Breast epithelium (tissue), 3 donors: ENCODE data around the gene UIMC1.

Experiments
- POLR2AphosphoS5 ChIP-seq, 3 donors: sonication (generic); formaldehyde crosslinking; IDR thresholded peaks; one replicate each; pipeline ENCODE4 v1.6.1; 2017; ENCODE audit warnings: antibody characterized with exemption in 3 of 3
- TF ChIP-seq, protein P1 (sequence below), 3 donors: fragments of 450-650 bp; IDR thresholded peaks; one replicate each; pipeline ENCODE4 v1.5.1; 2016 to 2017; ENCODE audit warnings: antibody characterized with exemption in 3 of 3, mild to moderate bottlenecking in 3 of 3, moderate library complexity in 3 of 3

- TF ChIP-seq, protein P1, sequence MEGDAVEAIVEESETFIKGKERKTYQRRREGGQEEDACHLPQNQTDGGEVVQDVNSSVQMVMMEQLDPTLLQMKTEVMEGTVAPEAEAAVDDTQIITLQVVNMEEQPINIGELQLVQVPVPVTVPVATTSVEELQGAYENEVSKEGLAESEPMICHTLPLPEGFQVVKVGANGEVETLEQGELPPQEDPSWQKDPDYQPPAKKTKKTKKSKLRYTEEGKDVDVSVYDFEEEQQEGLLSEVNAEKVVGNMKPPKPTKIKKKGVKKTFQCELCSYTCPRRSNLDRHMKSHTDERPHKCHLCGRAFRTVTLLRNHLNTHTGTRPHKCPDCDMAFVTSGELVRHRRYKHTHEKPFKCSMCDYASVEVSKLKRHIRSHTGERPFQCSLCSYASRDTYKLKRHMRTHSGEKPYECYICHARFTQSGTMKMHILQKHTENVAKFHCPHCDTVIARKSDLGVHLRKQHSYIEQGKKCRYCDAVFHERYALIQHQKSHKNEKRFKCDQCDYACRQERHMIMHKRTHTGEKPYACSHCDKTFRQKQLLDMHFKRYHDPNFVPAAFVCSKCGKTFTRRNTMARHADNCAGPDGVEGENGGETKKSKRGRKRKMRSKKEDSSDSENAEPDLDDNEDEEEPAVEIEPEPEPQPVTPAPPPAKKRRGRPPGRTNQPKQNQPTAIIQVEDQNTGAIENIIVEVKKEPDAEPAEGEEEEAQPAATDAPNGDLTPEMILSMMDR (IDR thresholded peaks at IDR 0.05), result no peak
- peak; percentile 58 to 66 (median 63) for TF ChIP-seq POLR2AphosphoS5 (IDR thresholded peaks at IDR 0.05)
These were observed at the start of gene UIMC1 for GRCh38 chr5:177006265-177006972.
